ENCODE measurements around the gene ZNF443.
"Not testable (repeated sequence)": the region's sequence is repeated elsewhere in the genome, so short reads cannot be mapped to it uniquely, and the experiment has no call there.

ZNF443 gene

GRCh38 chr19:12417273-12417672, 23.5 kb downstream of the ZNF443 start:
- DNase-seq (ENCODE audit: low spot score), result not testable (repeated sequence)

- no peak for DNase-seq (ENCODE audit: low spot score)
These were observed 28.9 kb downstream of the ZNF443 start for GRCh38 chr19:12411893-12412292.

- peak; percentile 89 for DNase-seq (ENCODE audit: low spot score)
These were observed 40.0 kb downstream of the ZNF443 start, which contains the start of gene ZNF799 for GRCh38 chr19:12400633-12401502. ZNF799 (minus strand) TSS chr19:12401271; CDS start chr19:12401070, 201 bp downstream.

GRCh38 chr19:12399901-12400632, 40.8 kb downstream of the ZNF443 start:
- peak; percentile 1 for DNase-seq (ENCODE audit: low spot score)

DNA sequence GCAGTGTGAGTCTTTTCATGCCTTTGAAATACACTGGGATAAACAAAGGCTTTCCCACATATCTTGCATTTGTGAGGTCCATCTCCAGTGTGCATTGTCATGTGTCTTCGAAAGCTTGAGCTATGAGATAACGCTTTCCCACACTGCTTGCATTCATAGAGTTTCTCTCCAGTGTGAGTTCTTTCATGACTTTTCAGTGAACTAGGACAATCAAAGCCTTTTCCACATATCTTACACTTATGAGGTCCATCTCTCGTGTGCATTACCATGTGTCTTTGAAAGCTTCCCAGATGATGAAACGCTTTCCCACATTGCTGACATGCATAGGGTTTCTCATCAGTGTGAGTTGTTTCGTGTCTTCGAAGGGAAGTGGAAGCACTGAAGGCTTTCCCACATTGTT, 49.7 kb downstream of the ZNF443 start:
- not testable (repeated sequence) for DNase-seq (ENCODE audit: low spot score)

GRCh38 chr19:12386365-12386764, 54.5 kb downstream of the ZNF443 start:
- not testable (repeated sequence) for DNase-seq (ENCODE audit: low spot score)

DNA sequence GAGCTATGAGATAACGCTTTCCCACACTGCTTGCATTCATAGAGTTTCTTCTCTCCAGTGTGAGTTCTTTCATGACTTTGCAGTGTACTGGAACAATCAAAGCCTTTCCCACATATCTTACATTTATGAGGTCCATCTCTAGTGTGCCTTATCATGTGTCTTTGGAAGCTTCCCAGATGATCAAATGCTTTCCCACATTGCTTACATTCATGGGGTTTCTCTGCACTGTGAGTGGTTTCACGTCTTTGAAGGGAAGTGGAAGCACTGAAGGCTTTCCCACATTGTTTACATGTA, 60.4 kb downstream of the ZNF443 start:
- no peak for DNase-seq (ENCODE audit: low spot score)

DNA sequence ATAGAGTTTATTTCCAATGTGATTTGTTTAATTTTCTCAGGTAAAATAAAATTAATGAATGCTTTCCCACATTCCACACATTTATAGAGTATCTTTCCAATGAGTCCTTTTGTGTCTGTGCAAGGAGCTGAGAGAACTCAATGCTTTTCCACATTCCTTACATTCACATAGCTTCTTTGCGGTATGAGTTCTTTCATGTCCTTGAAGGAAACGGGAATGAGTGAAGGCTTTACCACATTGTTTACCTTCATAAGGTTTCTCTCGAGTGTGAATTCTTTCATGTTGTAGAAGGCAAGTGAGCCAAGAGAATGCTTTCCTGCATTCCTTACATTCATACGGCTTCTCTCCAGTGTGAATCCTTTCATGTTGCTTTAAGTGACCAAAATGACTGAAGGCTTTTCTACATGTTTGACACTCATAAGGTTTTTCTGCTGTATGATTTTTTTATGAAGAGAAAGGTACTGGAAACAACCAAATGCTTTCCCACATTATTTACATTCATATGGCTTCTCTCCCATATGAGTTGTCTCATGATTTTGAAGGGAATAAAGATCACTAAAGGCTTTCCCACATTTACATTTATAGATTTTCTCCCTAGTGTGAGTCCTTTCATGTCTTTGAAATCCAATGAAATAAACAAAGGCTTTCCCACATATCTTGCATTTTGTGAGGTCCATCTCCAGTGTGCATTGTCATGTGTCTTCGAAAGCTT, 60.9 kb downstream of the ZNF443 start:
- DNase-seq (ENCODE audit: low spot score), result no peak

Measured in activated CD4-positive, alpha-beta T cell treated with anti-CD3 and anti-CD28 coated beads, Interleukin-2, Interleukin-4, amounts not matched to agents 100 ng/mL and 50 ng/mL, durations not matched to agents 16 hours and 8 hours (primary cell).